HEK293 (cell line): ENCODE measurements around the gene RAB7B.

Source experiments
- CTCF ChIA-PET: fragments of 350-600 bp; formaldehyde crosslinking; extraction: SDS; loops from one replicate; lab custom pipeline; 2021; ENCODE audit warnings: antibody characterized with exemption; lab: Yijun Ruan, JAX
- POLR2A ChIA-PET: fragments of 300-600 bp; formaldehyde crosslinking; extraction: SDS; loops from one replicate; lab custom pipeline; 2020; ENCODE audit warnings: antibody characterized with exemption, inconsistent platforms; lab: Yijun Ruan, JAX
- H3K27ac ChIP-seq: fragments of 200-500 bp; sonication (Bioruptor generic); 2 replicates; pipeline ENCODE4 v1.5.1; 2014; ENCODE audit warnings: low read depth, low read length, control low read depth, inconsistent platforms; ENCODE audit errors: extremely low read depth
- H3K36me3 ChIP-seq, 2 experiments: fragments of 200-500 bp in 1 of 2; sonication (Bioruptor generic) in 1 of 2; 1 replicate in 1 of 2; 2 replicates in 1 of 2; pipeline ENCODE4 v1.5.1; 2014 to 2017; ENCODE audit warnings: inconsistent platforms in 2 of 2, low read length in 2 of 2; ENCODE audit not compliant: control insufficient read depth in 2 of 2, insufficient read depth in 1 of 2
- H3K4me1 ChIP-seq: fragments of 200-500 bp; sonication (Bioruptor generic); 2 replicates; pipeline ENCODE4 v1.5.1; 2014; ENCODE audit warnings: mild to moderate bottlenecking, low read length, inconsistent platforms; ENCODE audit not compliant: control insufficient read depth, insufficient read depth
- H3K4me3 ChIP-seq: 2 replicates; pipeline ENCODE4 v1.5.1; 2011; ENCODE audit warnings: low read depth, mild to moderate bottlenecking, control low read depth, low read length, moderate library complexity
- H3K9me3 ChIP-seq: fragments of 200-500 bp; sonication (Bioruptor generic); 2 replicates; pipeline ENCODE4 v1.5.1; 2014; ENCODE audit warnings: low read depth, low read length, inconsistent platforms; ENCODE audit not compliant: control insufficient read depth, insufficient read depth
- OVOL3 ChIP-seq: fragments of 450-650 bp; formaldehyde crosslinking; IDR thresholded peaks from 2 replicates; pipeline ENCODE4 v1.5.1; 2016; ENCODE audit warnings: missing biosample characterization, missing genetic modification characterization
- SALL2 ChIP-seq: fragments of 450-650 bp; formaldehyde crosslinking; IDR thresholded peaks from 2 replicates; pipeline ENCODE4 v1.5.0; 2017; ENCODE audit warnings: missing biosample characterization, mild to moderate bottlenecking, missing genetic modification characterization, borderline replicate concordance
- SCRT2 ChIP-seq: fragments of 450-650 bp; formaldehyde crosslinking; IDR thresholded peaks from 2 replicates; pipeline ENCODE4 v1.5.1; 2016; ENCODE audit warnings: missing biosample characterization, missing genetic modification characterization
- TCF7L2 ChIP-seq: IDR thresholded peaks from 2 replicates; pipeline ENCODE4 v1.6.1; 2011; ENCODE audit warnings: low read depth, mild to moderate bottlenecking, inconsistent platforms, low read length, moderate library complexity, borderline replicate concordance
- ZBTB10 ChIP-seq: fragments of 450-650 bp; formaldehyde crosslinking; IDR thresholded peaks from 2 replicates; pipeline ENCODE4 v1.5.1; 2016; ENCODE audit warnings: missing biosample characterization, missing genetic modification characterization
- ZBTB26 ChIP-seq: fragments of 450-650 bp; formaldehyde crosslinking; optimal IDR thresholded peaks from 2 replicates; pipeline ENCODE3; 2016; ENCODE audit warnings: missing biosample characterization, mild to moderate bottlenecking, missing genetic modification characterization
- ZBTB6 ChIP-seq: fragments of 450-650 bp; formaldehyde crosslinking; IDR thresholded peaks from 2 replicates; pipeline ENCODE4 v1.5.1; 2017; ENCODE audit warnings: missing biosample characterization, missing genetic modification characterization
- ZFP3 ChIP-seq: fragments of 450-650 bp; formaldehyde crosslinking; IDR thresholded peaks from 2 replicates; pipeline ENCODE4 v1.5.1; 2016; ENCODE audit warnings: low read depth, missing biosample characterization, missing genetic modification characterization
- ZNF10 ChIP-seq: fragments of 450-650 bp; formaldehyde crosslinking; IDR thresholded peaks from 2 replicates; pipeline ENCODE4 v1.5.1; 2017; ENCODE audit warnings: missing biosample characterization, missing genetic modification characterization
- ZNF146 ChIP-seq: fragments of 450-650 bp; formaldehyde crosslinking; IDR thresholded peaks from 2 replicates; pipeline ENCODE4 v1.5.1; 2016; ENCODE audit warnings: missing biosample characterization, missing genetic modification characterization
- ZNF2 ChIP-seq: fragments of 450-650 bp; formaldehyde crosslinking; IDR thresholded peaks from 2 replicates; pipeline ENCODE4 v1.5.1; 2016; ENCODE audit warnings: missing biosample characterization, missing genetic modification characterization
- ZNF621 ChIP-seq: fragments of 450-650 bp; formaldehyde crosslinking; IDR thresholded peaks from 2 replicates; pipeline ENCODE4 v1.5.1; 2017; ENCODE audit warnings: missing biosample characterization, missing genetic modification characterization
- ZNF658 ChIP-seq: fragments of 450-650 bp; formaldehyde crosslinking; IDR thresholded peaks from 2 replicates; pipeline ENCODE4; 2016; ENCODE audit warnings: missing biosample characterization, missing genetic modification characterization
- TF ChIP-seq, protein P1 (sequence below): fragments of 450-650 bp; formaldehyde crosslinking; IDR thresholded peaks from 2 replicates; pipeline ENCODE4 v1.5.1; 2016; ENCODE audit warnings: missing biosample characterization, missing genetic modification characterization
- TF ChIP-seq, protein P2 (sequence below): IDR thresholded peaks from 2 replicates; pipeline ENCODE4 v1.6.1; 2011; ENCODE audit warnings: mild to moderate bottlenecking, low read depth, low read length, borderline replicate concordance
- TF ChIP-seq, protein P3 (sequence below): fragments of 450-650 bp; formaldehyde crosslinking; IDR thresholded peaks from 2 replicates; pipeline ENCODE4 v1.5.1; 2017; ENCODE audit warnings: missing biosample characterization, mild to moderate bottlenecking, missing genetic modification characterization, moderate library complexity

The RAB7B gene

GRCh38 chr1:205935869-205936268 is 67.3 kb downstream of the RAB7B start:
- ChIA-PET POLR2A (no interaction called here), CTCF (no interaction called here)
- Histone ChIP-seq H3K36me3 (no peaks in the 10 kb centered on the region), H3K4me1 (peaks cover 8% of the 10 kb centered on the region), H3K9me3 (no peaks in the 10 kb centered on the region), H3K27ac (no peak overlapping the region), H3K4me3 (no peak overlapping the region)
- TF ChIP-seq ZNF658 (tag by site-specific recombination) (no peak), ZNF621 (tag by site-specific recombination) (no peak), ZBTB26 (tag by site-specific recombination) (no peak), SCRT2 (tag by site-specific recombination) (peak; percentile 35; the same call in 1 of the 2 replicates)
- TF ChIP-seq, protein P1, sequence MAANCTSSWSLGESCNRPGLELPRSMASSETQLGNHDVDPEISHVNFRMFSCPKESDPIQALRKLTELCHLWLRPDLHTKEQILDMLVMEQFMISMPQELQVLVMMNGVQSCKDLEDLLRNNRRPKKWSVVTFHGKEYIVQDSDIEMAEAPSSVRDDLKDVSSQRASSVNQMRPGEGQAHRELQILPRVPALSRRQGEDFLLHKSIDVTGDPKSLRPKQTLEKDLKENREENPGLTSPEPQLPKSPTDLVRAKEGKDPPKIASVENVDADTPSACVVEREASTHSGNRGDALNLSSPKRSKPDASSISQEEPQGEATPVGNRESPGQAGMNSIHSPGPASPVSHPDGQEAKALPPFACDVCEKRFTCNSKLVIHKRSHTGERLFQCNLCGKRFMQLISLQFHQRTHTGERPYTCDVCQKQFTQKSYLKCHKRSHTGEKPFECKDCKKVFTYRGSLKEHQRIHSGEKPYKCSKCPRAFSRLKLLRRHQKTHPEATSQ (tag by site-specific recombination) = no peak

DNA sequence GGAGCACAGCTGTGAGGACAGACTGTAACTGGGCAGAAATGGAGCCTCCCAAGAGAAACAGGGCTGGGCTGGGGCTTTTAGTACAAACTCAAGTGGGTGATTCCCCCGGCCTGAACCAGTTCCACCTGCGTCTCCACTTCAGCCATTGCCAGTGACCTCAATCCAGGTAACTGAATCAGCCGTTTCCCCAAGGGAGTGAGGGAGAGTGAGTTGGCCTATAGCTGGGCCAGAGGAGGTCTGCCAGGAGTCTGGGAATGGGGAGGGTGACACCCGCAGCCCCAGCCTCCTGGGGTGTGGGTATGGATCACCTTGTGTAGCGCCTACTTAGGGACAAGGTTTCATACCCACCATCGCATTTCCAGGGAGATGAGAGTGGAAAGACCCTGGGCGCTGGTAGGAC is 68.4 kb downstream of the RAB7B start:
- POLR2A ChIA-PET = interaction anchor here (1.0 kb wide), 1 partner anchor 185 kb away, joined by 3 read pairs; no protein-coding TSS in a partner anchor
- TF ChIP-seq TCF7L2 (no peak), ZNF2 (no peak), ZFP3 (tag by site-specific recombination) (no peak), ZNF10 (tag by site-specific recombination) (no peak), OVOL3 (tag by site-specific recombination) (no peak), ZNF146 (tag by site-specific recombination) (no peak)
- TF ChIP-seq, protein P2, sequence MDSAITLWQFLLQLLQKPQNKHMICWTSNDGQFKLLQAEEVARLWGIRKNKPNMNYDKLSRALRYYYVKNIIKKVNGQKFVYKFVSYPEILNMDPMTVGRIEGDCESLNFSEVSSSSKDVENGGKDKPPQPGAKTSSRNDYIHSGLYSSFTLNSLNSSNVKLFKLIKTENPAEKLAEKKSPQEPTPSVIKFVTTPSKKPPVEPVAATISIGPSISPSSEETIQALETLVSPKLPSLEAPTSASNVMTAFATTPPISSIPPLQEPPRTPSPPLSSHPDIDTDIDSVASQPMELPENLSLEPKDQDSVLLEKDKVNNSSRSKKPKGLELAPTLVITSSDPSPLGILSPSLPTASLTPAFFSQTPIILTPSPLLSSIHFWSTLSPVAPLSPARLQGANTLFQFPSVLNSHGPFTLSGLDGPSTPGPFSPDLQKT = no peak
- H3K4me3 ChIP-seq = no peak overlapping the region
- H3K9me3 ChIP-seq = no peaks in the 10 kb centered on the region
- CTCF ChIA-PET = interaction anchor here (0.6 to 3.2 kb wide), 2 partner anchors 15 to 42 kb away, joined by 3 to 15 read pairs; no protein-coding TSS in a partner anchor
- peaks cover 5% of the 10 kb centered on the region for H3K4me1 ChIP-seq
- no peak overlapping the region for H3K27ac ChIP-seq
- no peaks in the 10 kb centered on the region for H3K36me3 ChIP-seq

- CTCF ChIA-PET = interaction anchor here (0.5 to 3.2 kb wide), 3 partner anchors 14 to 50 kb away, joined by 3 to 15 read pairs (median 3); no protein-coding TSS in a partner anchor
- Histone ChIP-seq H3K4me1 (no peaks in the 10 kb centered on the region), H3K9me3 (no peaks in the 10 kb centered on the region), H3K36me3 (no peaks in the 10 kb centered on the region), H3K4me3 (no peak overlapping the region), H3K27ac (no peak overlapping the region)
- POLR2A ChIA-PET = interaction anchor here (1.0 kb wide), 1 partner anchor 184 kb away, joined by 3 read pairs; no protein-coding TSS in a partner anchor
- no peak for TF ChIP-seq ZBTB10 (tag by site-specific recombination)
- TF ChIP-seq ZBTB6 (tag by site-specific recombination) = no peak
- TF ChIP-seq, protein P3, sequence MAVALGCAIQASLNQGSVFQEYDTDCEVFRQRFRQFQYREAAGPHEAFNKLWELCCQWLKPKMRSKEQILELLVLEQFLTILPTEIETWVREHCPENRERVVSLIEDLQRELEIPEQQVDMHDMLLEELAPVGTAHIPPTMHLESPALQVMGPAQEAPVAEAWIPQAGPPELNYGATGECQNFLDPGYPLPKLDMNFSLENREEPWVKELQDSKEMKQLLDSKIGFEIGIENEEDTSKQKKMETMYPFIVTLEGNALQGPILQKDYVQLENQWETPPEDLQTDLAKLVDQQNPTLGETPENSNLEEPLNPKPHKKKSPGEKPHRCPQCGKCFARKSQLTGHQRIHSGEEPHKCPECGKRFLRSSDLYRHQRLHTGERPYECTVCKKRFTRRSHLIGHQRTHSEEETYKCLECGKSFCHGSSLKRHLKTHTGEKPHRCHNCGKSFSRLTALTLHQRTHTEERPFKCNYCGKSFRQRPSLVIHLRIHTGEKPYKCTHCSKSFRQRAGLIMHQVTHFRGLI (tag by site-specific recombination) = peak; percentile 99
- TF ChIP-seq SALL2 (tag by site-specific recombination) = no peak
These were observed 69.2 kb downstream of the RAB7B start for GRCh38 chr1:205933671-205934618.
